Endothelial cell of umbilical vein (primary cell): Measurements from ENCODE around the gene HSPA9.

Source experiments
- EZH2 ChIP-seq: IDR thresholded peaks from 2 replicates; pipeline ENCODE4 v1.6.1; 2012; ENCODE audit warnings: borderline replicate concordance, low read depth, mild to moderate bottlenecking, moderate library complexity, low read length, inconsistent platforms; ENCODE audit not compliant: severe bottlenecking
- FOS ChIP-seq: IDR thresholded peaks from 2 replicates; pipeline ENCODE4 v1.6.1; 2011; ENCODE audit warnings: mild to moderate bottlenecking, low read length, moderate library complexity, borderline replicate concordance; ENCODE audit not compliant: insufficient read depth
- GATA2 ChIP-seq: IDR thresholded peaks from 2 replicates; pipeline ENCODE4 v1.7.0; 2011; ENCODE audit warnings: low read depth, mild to moderate bottlenecking, moderate library complexity, mixed read lengths, low read length; ENCODE audit not compliant: insufficient read length, insufficient read depth
- POLR2A ChIP-seq: IDR thresholded peaks from 2 replicates; pipeline ENCODE4 v1.6.1; 2012; ENCODE audit warnings: low read depth, mild to moderate bottlenecking, control low read depth, low read length
- POLR2AphosphoS5 ChIP-seq: IDR thresholded peaks from 2 replicates; pipeline ENCODE4 v1.6.1; 2012; ENCODE audit warnings: low read depth, mild to moderate bottlenecking, control low read depth, low read length, moderate library complexity; ENCODE audit not compliant: insufficient read depth
- TF ChIP-seq, protein P1 (sequence below), 2 donors: IDR thresholded peaks; 1 replicate in 1 of 2; 2 replicates in 1 of 2; pipeline ENCODE4 v1.5.1; 2011; ENCODE audit warnings: low read length in 2 of 2, mild to moderate bottlenecking in 2 of 2, moderate library complexity in 2 of 2, control low read depth in 1 of 2, inconsistent platforms in 1 of 2, low read depth in 1 of 2; ENCODE audit not compliant: insufficient read depth in 1 of 2; ENCODE audit errors: extremely low read depth in 1 of 2
- TF ChIP-seq, protein P2 (sequence below): IDR thresholded peaks from 2 replicates; pipeline ENCODE4 v1.6.1; 2011; ENCODE audit not compliant: insufficient read depth, insufficient read length

DNA sequence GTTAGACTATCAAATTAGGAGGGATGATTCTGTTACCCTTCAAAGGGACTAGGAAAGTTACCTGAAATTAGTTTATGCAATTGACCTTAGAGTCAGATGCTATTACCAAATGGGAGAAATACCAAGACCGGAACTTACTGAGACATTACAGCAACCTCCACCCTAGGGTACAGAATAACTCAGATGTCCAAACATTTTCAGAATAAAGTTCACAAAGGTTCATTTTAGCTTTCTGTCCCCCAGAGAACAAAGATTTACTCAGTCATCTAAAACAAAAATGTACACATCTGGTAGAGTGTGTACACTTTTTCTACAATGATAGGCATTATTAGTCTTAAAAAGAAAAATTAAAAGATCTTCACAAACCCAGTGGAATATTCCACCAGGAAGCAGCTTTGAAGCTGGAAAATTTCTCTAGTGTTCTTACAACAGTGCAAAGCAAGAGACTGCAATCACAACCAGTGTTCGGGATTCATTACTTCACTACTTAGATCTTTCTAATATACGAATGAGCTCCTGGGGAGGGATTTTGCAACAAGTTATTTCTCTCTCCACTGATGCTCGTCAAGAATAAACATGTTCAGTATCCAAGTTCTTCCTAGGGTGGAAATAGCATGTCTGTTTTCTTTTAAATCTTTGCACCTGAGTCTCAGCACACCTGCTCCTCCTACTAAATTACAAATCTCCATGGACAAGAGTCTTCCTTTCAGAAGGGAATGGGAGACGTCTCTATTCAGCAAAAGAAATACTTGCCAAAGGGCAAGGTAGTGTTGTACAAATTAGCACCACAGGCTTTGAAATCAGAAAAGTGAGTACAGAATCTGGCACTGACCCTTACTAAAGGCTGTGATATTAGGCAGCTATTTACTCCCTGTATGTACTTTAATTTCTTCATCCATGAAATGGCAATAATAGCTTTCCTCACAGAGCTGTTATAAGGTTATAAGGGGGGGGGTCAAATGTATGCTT is 40.9 kb downstream of the HSPA9 start:
- TF ChIP-seq, protein P1, sequence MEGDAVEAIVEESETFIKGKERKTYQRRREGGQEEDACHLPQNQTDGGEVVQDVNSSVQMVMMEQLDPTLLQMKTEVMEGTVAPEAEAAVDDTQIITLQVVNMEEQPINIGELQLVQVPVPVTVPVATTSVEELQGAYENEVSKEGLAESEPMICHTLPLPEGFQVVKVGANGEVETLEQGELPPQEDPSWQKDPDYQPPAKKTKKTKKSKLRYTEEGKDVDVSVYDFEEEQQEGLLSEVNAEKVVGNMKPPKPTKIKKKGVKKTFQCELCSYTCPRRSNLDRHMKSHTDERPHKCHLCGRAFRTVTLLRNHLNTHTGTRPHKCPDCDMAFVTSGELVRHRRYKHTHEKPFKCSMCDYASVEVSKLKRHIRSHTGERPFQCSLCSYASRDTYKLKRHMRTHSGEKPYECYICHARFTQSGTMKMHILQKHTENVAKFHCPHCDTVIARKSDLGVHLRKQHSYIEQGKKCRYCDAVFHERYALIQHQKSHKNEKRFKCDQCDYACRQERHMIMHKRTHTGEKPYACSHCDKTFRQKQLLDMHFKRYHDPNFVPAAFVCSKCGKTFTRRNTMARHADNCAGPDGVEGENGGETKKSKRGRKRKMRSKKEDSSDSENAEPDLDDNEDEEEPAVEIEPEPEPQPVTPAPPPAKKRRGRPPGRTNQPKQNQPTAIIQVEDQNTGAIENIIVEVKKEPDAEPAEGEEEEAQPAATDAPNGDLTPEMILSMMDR (IDR thresholded peaks at IDR 0.05; ENCODE audit: extremely low read depth in 1 of 2, insufficient read depth in 1 of 2, low read depth in 1 of 2, low read length in 2 of 2), result no peak
- TF ChIP-seq EZH2, result no peak
- TF ChIP-seq, protein P2, sequence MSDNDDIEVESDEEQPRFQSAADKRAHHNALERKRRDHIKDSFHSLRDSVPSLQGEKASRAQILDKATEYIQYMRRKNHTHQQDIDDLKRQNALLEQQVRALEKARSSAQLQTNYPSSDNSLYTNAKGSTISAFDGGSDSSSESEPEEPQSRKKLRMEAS, result no peak
- no peak for TF ChIP-seq POLR2A
- no peak for TF ChIP-seq FOS
- TF ChIP-seq POLR2AphosphoS5, result no peak
- TF ChIP-seq GATA2, result no peak
